ENCODE results near the gene OLR1.
"Not testable (repeated sequence)": the region's sequence is repeated elsewhere in the genome, so short reads cannot be mapped to it uniquely, and the experiment has no call there.

OLR1 gene

DNA sequence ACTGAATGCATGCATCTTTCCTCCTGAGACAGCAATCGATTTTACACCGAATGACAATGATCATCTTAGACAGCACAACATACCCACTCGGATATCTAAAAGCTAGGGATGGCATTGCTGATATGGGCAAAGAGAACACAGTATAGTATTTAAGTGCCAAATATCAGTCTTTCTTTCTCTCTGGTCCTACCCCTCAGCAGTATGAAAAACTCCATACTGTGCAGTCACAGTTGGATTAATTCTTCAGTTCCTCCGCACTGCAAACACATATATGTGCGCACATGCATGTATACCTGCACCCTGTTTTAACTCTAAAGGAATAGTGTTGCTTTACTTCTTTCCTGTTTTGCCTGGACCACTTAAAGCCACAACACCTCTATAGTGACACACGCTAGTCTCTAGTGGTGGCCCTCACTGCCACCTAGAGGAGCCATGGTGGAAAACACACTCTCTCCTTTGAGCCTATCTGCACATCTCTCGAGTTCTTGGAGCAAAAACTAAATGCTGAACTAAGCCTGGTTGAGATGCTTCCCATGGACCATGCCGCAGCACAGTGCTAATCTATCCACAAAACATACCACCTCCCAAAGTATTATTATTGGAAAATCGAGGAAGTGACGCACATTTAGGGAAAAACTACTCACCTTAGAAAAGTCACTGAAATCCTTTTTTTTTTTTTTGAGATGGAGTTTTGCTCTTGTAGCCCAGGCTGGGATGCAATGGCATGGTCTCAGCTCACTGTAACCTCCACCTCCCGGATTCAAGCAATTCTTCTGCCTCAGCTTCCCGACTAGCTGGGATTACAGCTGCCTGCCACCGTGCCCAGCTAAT, 18.8 kb upstream of the OLR1 start:
- DNase-seq, result no peak

DNA sequence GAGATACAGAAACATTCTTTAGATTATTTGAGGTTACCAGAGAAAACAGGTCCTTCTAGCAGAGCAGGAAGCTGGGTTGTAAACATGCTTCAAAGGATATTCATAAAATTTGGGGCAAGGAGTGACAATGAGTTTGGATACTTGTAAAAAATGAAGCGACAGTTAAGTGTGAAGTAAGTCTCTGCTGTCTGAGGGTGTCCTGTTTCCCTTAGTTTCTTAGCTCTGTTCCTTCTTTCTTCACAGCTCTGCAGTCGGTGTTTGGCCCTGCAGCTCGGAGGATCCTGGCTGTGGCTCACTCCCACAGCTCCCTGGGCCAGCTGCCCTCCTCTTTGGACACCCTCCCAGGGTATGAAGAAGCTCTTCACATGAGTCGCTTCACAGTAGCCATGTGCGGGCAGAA, 17.7 kb upstream of the OLR1 start:
- DNase-seq, result no peak

DNA sequence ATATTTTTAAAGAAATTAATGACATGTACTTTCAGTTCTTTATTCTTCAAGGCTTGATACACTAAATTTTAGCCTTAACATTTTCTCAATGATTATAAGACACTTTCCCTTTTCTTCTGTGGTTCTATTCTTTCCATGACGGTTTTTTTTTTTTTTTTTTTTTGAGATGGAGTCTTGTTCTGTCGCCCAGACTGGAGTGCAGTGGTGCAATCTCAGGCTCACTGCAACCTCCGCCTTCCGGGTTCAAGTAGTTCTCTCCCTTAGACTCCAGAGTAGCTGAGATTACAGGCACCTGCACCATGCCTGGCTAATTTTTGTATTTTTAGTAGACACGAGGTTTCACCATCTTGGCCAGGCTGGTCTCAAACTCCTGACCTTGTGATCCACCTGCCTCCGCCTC, 15.0 kb upstream of the OLR1 start:
- not testable (repeated sequence) for DNase-seq

DNA sequence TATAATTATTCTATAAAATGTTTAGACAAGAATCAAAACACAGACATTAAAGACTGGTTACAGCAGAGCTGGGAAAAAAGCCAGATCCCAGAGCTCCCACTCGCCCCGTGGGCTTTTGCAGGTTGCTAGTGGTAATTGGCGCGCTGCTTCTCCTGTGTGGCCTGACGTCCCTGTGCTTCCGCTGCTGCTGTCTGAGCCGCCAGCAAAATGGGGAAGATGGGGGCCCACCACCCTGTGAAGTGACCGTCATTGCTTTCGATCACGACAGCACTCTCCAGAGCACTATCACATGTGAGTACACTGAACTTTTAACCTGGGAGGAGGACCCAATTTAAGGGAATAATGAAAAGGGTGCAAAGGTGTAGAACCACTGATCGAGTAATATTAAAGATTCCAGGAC, 14.4 kb upstream of the OLR1 start:
- no peak for DNase-seq

DNA sequence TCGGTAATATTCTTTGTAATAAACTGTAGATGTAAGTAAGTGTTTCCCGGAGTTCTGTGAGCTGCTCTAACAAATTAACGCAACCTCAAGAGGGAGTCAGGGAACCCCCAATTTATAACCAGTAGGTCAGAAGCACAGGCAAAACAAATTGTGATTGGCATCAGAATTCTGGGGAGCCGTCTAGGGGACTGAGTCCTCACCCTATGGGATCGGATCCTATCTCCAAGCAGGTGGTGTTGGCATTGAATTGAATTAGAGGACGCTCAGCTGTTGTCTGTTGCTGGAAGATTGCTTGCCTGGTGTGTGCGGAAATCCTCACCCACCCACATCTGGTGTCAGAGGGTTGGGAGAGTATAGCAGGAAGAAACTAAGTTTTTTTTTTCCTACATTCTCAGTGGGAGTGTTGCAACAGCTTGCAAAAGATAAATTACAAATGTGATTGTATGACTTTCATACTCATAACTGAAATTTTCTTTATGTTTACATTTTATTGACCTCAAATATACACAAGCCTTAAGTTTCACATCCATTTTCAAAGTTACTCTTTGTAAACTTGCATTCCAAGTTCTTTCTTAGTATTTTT, 12.4 kb upstream of the OLR1 start:
- DNase-seq, result no peak

DNA sequence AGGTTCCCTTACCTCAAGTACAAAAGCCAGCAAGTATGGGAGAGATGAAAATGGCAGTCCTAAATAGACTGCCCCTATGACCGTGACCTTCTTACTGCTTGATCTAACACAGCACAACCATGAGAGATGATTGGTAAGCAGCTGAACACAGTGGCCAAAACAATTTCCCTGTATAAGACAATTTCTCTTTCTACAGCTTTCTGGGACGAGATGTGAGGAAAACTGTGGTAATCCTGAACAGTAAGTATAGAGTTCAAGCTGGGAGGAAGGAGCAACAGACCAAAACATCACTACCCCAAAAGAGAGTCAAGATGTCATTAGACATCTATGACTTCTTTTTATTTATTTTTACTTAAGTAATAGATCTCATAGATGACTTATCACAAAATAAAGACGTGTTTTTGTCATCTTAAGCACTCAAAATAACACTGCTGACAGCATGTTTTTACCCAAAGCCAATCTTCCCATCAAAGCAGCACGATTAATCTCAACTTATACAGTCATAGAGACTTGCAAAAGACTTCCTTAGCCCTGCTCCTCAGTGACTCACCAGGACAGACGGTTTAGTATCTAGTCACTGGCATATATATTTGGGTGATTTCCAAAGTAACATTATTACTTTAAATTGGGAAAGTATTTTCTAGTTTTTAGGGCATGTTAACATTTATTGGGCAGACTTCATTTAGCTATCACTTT, 10.6 kb upstream of the OLR1 start:
- no peak for DNase-seq

DNA sequence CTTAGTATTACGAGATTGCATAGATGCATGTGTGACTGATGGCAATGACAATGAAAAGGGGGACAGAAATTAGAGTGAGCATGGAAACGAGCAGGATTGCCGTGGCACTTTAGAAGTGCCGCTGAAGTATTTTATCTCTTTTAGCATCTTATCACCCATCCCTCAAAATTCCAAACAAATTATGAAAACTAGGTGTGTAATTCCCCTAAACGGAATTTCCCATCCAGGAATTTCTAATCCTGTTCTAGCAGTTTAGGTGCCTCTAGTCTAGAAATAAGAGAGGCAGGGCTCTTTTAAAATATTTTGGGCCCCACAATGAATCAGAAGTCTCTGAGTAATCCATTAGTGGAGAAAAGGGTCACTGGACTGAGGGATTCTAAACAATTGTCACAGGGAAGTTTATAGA, 7.8 kb upstream of the OLR1 start:
- DNase-seq, result no peak

DNA sequence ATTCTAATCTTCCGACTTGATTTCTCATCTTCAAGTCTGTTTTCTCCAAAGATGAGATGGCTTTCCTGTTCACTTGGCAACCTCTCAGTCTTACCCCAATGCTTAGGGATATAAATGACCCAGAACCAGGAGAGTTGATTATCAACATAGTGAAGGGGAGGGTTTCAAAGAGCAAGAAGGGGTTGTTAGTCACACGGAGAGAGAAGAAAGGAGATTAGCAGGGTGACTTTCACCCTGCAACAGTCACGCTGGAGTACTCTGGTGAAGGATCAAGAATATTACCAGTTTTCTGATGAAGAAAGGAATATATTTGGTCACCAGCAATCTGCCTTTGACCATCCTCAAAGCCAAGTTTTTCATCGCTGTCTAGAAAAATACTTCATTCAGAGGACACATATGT, 6.9 kb upstream of the OLR1 start, which contains the start of gene TMEM52B:
TSS of gene TMEM52B (plus strand) at position 212 of the 400 bp plus-strand sequence. CDS start 543 bp downstream, outside the sequence.
- no peak for DNase-seq

DNA sequence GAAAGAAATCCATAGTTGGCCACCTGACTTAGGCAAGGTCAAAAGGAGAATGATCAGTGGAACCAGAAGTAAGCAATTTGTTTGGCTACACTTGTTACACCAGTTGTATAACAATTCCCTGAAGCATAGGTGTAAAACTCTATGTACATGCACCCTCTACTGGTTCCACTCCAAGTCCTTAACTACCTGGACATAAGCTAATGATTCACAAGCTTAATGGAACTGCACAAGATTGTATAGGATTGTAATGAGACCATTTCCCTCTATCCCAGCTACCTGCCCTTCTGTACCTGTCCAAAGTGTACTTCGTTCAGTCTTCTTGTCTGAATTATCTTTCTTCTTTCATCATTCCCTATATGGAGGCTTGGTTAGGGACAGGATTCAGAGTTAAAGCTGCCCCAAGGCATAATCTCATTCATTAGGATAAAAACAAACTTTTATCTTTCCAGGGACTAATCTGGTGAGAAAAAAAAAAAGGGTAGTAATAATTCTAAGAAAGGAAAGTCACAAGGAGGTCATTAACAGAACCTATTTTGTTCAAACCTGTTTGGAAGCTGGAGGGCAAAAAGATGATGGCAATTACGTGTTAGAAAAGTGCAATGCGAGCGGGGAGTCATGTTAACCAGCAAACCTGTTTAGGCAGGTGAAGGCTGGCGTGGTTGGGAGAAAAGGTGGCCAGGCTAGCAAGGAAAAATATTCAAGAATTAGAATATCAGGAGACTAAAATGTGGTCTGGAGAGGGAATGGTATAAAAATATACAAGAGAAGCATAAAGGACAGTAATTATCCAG, 4.1 kb upstream of the OLR1 start:
- no peak for DNase-seq

DNA sequence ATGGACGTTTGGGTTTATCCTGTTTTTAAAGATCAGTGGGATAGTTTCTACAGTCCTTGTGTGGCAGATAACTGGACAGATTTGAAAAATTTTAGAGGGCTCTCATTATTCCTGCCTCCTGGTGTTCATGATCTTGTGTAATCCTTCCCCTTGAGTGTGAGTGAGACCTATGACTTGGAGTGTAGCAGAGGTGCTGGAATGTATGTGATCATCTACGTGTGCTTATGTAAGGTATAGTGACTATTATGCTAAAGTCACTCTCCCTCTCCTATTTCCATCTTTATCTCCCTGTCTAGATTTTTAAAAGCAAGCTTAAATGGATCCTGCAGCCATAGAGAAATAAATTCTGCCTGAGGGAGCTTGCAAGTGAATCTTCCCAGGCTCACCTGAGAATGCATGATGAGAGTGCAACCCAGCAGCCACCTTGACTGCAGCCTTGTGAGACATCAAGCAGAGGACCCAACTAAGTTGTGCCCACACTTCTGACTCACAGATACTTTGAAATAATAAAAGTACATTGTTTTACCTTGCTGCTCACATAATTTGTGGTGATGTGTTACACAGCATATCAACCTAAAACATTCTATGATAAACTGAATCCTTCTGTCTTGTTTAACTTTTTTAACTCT, 3.2 kb upstream of the OLR1 start:
- DNase-seq, result no peak

DNA sequence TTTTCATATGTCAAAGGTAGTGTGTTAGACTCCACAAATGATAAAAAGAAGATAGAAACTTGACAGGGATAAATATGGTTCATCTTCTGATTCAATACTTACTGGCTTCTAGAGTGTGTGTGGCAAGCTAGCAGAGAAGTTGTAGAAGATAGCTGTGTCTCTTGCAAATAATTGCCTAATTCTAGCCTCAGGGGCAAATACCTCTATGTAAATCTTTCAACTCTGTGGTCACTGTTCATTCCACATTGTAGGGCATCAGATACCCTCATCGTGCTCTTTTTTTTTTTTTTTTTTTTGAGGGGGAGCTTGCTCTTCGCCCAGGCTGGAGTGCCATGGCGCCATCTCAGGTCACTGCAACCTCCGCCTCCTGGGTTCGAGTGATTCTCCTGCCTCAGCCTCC, 1.7 kb downstream of the OLR1 start:
- no peak for DNase-seq

DNA sequence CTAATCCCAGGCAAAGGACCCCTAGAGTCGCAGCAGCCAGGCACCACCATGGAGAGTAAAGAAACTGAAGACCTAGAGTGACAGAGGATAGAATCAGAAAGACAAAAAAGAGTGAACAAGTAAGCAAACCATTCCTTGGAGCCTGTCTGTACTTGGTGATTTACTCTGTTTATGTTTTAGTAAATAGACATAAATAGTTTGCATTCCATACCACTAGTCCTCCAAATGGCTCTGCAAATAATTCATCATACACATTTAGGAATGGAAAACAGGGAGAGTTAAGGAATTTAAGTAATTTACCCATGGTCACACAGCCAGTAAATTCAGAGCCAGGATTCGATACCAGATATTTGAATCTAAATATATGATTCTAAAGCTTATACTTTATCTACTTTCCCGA, 2.8 kb downstream of the OLR1 start:
- no peak for DNase-seq

DNA sequence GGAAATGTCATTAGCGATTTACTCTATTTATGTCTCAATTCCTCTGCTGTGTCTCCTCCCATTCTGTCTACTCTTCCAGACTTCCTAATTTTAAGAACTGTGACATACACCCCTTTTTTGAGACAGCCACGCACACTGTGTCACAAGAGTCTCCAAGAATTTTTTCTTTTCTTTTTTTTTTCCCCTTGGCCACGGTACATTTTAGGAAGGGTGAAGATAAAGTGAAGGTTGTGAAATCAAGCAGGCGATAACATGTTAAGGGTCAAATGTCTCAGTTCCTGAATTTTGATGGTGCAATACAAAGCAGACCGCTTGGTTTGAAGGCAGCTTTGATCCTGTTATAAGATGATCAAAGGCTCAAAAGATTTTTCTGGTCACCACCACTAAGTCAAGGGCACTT, 4.3 kb downstream of the OLR1 start:
- DNase-seq, result no peak

DNA sequence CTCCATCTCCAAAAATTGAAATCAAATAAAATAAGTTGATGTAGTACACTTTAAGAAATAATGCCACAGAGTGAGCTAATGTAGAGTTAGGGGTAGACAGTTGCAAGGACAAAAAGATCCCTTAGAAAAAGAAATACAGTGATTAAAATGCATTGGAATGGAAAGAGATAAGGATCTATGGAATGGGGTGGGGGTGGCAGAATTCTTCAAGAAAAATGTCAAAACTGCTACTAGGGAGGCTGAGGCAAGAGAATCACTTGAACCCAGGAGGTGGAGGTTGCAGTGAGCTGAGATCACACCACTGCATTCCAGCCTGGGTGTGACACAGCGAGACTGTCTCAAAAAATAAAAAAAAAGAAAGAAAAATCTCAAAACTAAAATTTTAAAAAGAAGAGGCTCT, 6.5 kb downstream of the OLR1 start:
- no peak for DNase-seq

DNA sequence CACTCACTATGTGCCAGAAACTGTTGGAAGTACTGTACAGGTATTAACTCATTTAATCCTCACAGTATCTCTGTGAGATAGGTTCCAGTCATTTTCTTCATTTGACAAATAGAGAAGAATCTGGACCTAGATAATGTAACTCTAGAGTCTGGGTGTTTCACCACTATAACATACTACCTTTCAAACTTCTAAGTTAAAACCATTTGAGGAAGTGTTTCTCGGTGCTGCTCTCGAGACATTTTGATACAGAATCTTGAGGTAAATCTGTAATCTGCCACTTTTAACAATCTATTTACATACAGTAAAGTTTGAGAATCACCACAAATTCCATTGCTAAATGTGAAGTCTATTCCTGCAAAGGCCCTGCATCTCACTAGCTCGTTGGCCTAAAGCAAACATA, 8.8 kb downstream of the OLR1 start:
- no peak for DNase-seq

DNA sequence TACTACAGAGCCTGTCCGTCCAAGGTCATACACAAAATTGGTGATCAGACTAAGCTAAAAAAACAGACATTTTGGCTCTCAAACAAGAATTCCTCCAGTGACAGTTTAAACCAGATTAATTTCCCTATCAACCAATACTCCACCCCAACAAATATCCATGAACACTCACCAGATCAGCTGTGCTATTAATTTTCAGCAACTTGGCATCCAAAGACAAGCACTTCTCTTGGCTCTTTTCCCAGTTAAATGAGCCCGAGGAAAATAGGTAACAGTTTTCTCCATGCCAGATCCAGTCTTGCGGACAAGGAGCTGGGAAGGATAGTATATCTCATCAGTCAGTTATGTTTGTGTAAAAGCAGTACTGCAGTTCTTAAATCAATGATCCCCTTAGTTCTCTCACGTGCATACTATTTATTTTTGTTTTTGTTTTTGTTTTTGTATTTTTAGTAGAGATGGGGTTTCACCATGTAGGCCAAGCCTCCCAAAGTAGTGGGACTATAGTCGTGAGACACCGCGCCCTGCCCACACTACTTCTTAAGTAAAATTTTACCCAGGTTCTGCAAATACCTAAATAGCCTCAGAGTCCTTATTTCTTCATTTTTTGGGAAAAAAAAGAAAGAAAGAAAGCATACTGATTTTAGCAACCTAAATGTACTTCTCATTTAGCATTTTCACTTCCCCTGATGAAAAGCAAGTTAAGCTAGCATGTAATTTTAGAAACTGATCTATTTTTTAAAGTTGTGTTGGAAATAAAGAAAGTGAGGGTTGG, 11.1 kb downstream of the OLR1 start:
- DNase-seq, result no peak

DNA sequence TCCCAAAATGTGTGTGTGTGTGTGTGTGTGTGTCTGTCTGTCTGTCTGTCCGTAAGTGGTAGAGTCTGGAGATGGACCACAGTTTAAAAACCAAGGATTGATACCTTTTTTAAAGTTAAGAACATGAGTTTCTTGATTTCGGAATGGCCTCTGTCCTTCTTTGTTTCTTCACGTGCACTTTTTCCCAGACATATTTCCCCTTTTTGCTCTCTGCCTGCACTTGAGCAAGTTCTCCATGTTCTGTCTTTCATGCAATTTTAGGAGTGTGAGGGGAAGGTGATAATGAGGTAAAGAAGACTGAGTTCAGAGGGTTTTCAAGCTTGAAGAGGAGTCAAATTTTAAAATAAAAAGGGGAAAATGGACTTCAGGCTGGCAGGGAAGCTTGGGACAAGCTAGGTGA, 12.7 kb downstream of the OLR1 start:
- DNase-seq, result no peak

DNA sequence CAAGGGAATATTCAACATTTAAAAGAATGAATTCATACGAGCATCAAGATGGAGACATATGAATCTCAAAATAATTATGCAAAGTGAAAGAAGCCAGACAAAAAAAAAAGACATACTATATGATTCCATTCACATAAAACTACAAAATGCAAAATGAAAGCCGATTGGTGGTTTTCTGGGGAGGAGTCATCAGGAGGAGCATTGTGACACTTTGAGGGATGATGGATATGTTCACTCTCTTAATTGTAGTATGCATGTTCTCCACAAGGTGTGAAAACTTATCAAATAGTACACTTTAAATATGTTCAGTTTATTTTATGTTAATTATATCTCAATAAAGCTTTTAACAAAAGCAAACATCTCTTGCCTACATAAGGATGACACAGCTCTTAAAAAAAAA, 13.5 kb downstream of the OLR1 start:
- no peak for DNase-seq

DNA sequence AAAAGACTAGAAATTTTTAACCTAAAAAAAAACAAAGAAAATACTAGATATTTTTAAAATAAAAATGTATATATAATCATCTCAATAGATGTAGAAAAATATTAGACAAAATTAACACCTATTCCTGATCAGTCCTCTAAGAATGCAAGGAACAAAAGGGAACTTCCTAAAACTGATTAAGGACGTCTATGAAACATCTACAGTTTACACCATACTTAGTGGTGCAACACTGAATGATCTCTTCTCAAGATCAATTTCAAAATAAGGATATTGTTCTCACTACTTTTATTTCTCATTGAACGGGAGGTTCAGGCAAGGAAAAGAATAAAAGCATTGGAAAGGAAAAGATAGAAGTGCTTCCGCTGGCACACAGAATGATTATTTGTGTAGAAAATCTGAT, 16.0 kb downstream of the OLR1 start:
- no peak for DNase-seq

DNA sequence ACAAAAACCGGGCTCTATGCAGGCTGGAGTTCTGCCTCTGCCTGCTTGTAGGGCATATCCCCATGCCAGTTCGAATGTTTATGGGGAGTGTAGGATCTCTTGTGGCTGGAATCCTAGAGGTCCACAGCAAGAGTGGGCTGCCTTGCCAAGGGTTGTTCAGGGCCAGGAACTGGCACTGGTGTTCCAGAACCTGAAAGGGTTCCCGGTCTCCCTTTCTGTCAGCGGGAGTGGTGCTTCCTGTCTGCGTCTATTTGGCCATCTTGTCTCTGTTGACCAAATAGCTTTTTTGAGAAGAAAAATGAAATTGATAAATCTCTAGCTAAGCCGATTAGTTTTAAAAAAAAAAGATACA, 17.8 kb downstream of the OLR1 start:
- DNase-seq, result no peak

DNA sequence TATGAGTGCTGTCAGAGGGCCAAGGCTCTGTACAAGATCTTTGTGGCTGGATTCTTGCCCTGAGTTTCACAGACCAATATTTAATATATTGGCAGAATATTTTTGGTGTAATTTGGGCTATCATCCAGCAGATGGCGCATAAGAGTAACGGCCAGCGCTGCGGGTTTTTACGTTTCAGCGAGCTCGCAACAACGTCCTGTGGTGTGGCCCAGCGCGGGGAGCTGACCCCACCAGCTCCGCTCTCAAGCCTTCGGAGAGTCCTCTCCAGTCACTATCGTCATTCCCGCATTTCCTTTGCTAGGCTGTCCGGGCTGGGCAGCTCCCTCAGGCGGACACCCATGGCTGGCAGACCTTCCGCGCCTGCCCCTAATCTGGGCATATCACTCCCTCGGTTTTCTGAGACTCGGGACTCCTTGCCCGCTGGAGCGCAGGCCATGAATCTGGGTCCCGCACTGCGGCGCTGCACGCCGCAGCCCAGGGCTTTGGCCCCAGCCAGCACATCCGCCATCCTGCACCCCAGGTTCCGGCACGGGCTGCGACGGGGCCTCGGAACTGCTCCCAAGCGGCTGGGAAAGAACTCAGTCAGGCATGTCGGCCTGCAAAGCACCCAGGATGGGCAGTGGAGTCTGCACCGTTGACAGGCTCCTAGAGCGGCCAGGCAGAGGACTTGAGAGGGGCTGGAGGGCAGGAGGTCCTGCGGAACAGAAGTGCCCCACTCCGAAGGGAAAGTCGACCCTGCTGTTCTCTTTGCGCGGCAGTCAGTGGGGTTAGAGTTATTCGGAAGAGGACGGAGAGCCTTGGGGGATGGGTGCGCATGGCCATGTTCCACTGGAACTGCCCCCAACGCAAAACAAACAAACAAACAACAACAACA, 18.4 kb downstream of the OLR1 start:
- DNase-seq, result no peak

Data from NCI-H2171 (cell line).